ENCODE data around the gene SSH2.

Gene SSH2

GRCh38 chr17:29682987-29683386 lies 247.0 kb downstream of the SSH2 start:
- H3K36me3 ChIP-seq (ENCODE audit: low read length) = no peaks in the 10 kb centered on the region; the same call in 1 of the 2 replicates

GRCh38 chr17:29682054-29682453 lies 248.0 kb downstream of the SSH2 start:
- H3K36me3 ChIP-seq (ENCODE audit: low read length) = no peaks in the 10 kb centered on the region; the same call in 1 of the 2 replicates
- no peaks in the 10 kb centered on the region for H3K9me2 ChIP-seq (replicated peaks; ENCODE audit: insufficient read depth, low read length)
- H3K4me3 ChIP-seq (ENCODE audit: insufficient read depth, low read length, poor library complexity, severe bottlenecking) = no peak overlapping the region
- H3K79me2 ChIP-seq (ENCODE audit: insufficient read depth, low read length) = no peaks in the 10 kb centered on the region
- H3K4me2 ChIP-seq (ENCODE audit: low read depth, low read length, poor library complexity, severe bottlenecking) = no peak overlapping the region
- no peaks in the 10 kb centered on the region for H3K27me3 ChIP-seq (ENCODE audit: low read length)
- H4K20me1 ChIP-seq (ENCODE audit: low read depth, low read length) = no peaks in the 10 kb centered on the region
- peak overlapping the region; percentile 32 for H3K27ac ChIP-seq (ENCODE audit: low read depth, low read length)
- H3K9ac ChIP-seq (ENCODE audit: low read length) = no peak overlapping the region
- TF ChIP-seq CTCF (IDR thresholded peaks at IDR 0.05; ENCODE audit: insufficient read depth, low read length, poor library complexity, severe bottlenecking) (no peak), EZH2phosphoT487 (conservative IDR thresholded peaks at IDR 0.05; ENCODE audit: low read length) (no peak)
- H2AFZ ChIP-seq (ENCODE audit: low read depth, low read length, severe bottlenecking) = no peak overlapping the region
- H3F3A ChIP-seq (ENCODE audit: insufficient read depth) = peaks cover 10% of the 10 kb centered on the region; the same call in 1 of the 2 replicates
- H3K9me3 ChIP-seq (ENCODE audit: insufficient read depth, low read length) = no peaks in the 10 kb centered on the region

More at GRCh38 chr17:29682987-29683386, 247.0 kb downstream of the SSH2 start:
- H3K27me3 ChIP-seq (ENCODE audit: low read length) = no peaks in the 10 kb centered on the region
- no peaks in the 10 kb centered on the region for H3K79me2 ChIP-seq (ENCODE audit: insufficient read depth, low read length)
- no peak overlapping the region for H3K9ac ChIP-seq (ENCODE audit: low read length)
- no peak overlapping the region for H3K4me3 ChIP-seq (ENCODE audit: insufficient read depth, low read length, poor library complexity, severe bottlenecking)
- no peak overlapping the region for H3K27ac ChIP-seq (ENCODE audit: low read depth, low read length)
- H3K9me3 ChIP-seq (ENCODE audit: insufficient read depth, low read length) = no peaks in the 10 kb centered on the region
- H3K9me2 ChIP-seq (replicated peaks; ENCODE audit: insufficient read depth, low read length) = no peaks in the 10 kb centered on the region
- TF ChIP-seq EZH2phosphoT487 (conservative IDR thresholded peaks at IDR 0.05; ENCODE audit: low read length) = no peak
- no peak for TF ChIP-seq CTCF (IDR thresholded peaks at IDR 0.05; ENCODE audit: insufficient read depth, low read length, poor library complexity, severe bottlenecking)
- H3K4me2 ChIP-seq (ENCODE audit: low read depth, low read length, poor library complexity, severe bottlenecking) = no peak overlapping the region
- no peak overlapping the region for H2AFZ ChIP-seq (ENCODE audit: low read depth, low read length, severe bottlenecking)
- H4K20me1 ChIP-seq (ENCODE audit: low read depth, low read length) = no peaks in the 10 kb centered on the region
- H3F3A ChIP-seq (ENCODE audit: insufficient read depth) = peaks cover 10% of the 10 kb centered on the region; the same call in 1 of the 2 replicates

GRCh38 chr17:29677824-29678223 lies 252.2 kb downstream of the SSH2 start:
- H3K9ac ChIP-seq (ENCODE audit: low read length) = no peak overlapping the region
- no peaks in the 10 kb centered on the region for H3K9me3 ChIP-seq (ENCODE audit: insufficient read depth, low read length)
- H3K27ac ChIP-seq (ENCODE audit: low read depth, low read length) = no peak overlapping the region
- H3K4me3 ChIP-seq (ENCODE audit: insufficient read depth, low read length, poor library complexity, severe bottlenecking) = no peak overlapping the region
- H2AFZ ChIP-seq (ENCODE audit: low read depth, low read length, severe bottlenecking) = no peak overlapping the region
- no peaks in the 10 kb centered on the region for H4K20me1 ChIP-seq (ENCODE audit: low read depth, low read length)
- H3K36me3 ChIP-seq (ENCODE audit: low read length) = peaks cover 7% of the 10 kb centered on the region; the same call in 1 of the 2 replicates
- no peaks in the 10 kb centered on the region for H3K9me2 ChIP-seq (replicated peaks; ENCODE audit: insufficient read depth, low read length)
- H3K79me2 ChIP-seq (ENCODE audit: insufficient read depth, low read length) = no peaks in the 10 kb centered on the region
- no peak overlapping the region for H3K4me2 ChIP-seq (ENCODE audit: low read depth, low read length, poor library complexity, severe bottlenecking)
- TF ChIP-seq CTCF (IDR thresholded peaks at IDR 0.05; ENCODE audit: insufficient read depth, low read length, poor library complexity, severe bottlenecking) = no peak
- TF ChIP-seq EZH2phosphoT487 (conservative IDR thresholded peaks at IDR 0.05; ENCODE audit: low read length) = no peak
- no peaks in the 10 kb centered on the region for H3K27me3 ChIP-seq (ENCODE audit: low read length)
- H3F3A ChIP-seq (ENCODE audit: insufficient read depth) = peaks cover 18% of the 10 kb centered on the region; the same call in 1 of the 2 replicates

All from SU-DHL-6 (cell line).